CD8-positive, alpha-beta memory T cell (primary cell): Measurements from ENCODE around the gene STN1. TPM values are rescaled to one million over a fixed set of nuclear protein-coding genes. Genes with fewer than 3 reads are reported as not detected.

Source experiments
- CTCF ChIA-PET: fragments of 350-600 bp; sonication (Branson Sonifier 250); formaldehyde crosslinking; loops from one replicate; lab custom pipeline; 2021; ENCODE audit warnings: antibody characterized with exemption; lab: Charles Lee
- POLR2A ChIA-PET: fragments of 350-600 bp; sonication (Branson Sonifier 250); formaldehyde crosslinking; loops from one replicate; lab custom pipeline; 2021; ENCODE audit warnings: antibody characterized with exemption; lab: Charles Lee
- DNase-seq, 5 donors: peaks; one replicate each; pipeline versions ENCODE4 v3.0.0 to v3.0.0-alpha.2; 2020 to 2022; ENCODE audit warnings: mixed read lengths in 1 of 5
- H3K27ac ChIP-seq: one replicate; pipeline ENCODE4 v1.7.0; 2013; ENCODE audit warnings: low read depth, mild to moderate bottlenecking, low read length, moderate library complexity
- H3K27me3 ChIP-seq: 2 replicates; pipeline ENCODE4 v1.7.0; 2013; ENCODE audit warnings: low read length, mild to moderate bottlenecking; ENCODE audit not compliant: insufficient read depth, poor library complexity, severe bottlenecking
- H3K36me3 ChIP-seq: 2 replicates; pipeline ENCODE4 v1.7.0; 2013; ENCODE audit warnings: mild to moderate bottlenecking, low read length, moderate library complexity; ENCODE audit not compliant: insufficient read depth
- H3K4me1 ChIP-seq: 2 replicates; pipeline ENCODE4 v1.7.0; 2013; ENCODE audit warnings: mild to moderate bottlenecking, low read length, moderate library complexity; ENCODE audit not compliant: insufficient read depth
- H3K4me3 ChIP-seq: 2 replicates; pipeline ENCODE4 v1.7.0; 2013; ENCODE audit warnings: mild to moderate bottlenecking, low read length
- H3K9me3 ChIP-seq: 2 replicates; pipeline ENCODE4 v1.7.0; 2013; ENCODE audit warnings: mild to moderate bottlenecking, low read length
- H3K27ac Mint-ChIP-seq, 8 donors: one replicate each; pipeline ENCODE4 v1.8.0; 2020 to 2021; ENCODE audit warnings: mixed read lengths in 8 of 8, mild to moderate bottlenecking in 6 of 8, inconsistent platforms in 3 of 8, moderate library complexity in 3 of 8
- H3K27me3 Mint-ChIP-seq, 2 donors: one replicate each; pipeline ENCODE4 v1.8.0; 2020 to 2021; ENCODE audit warnings: mixed read lengths in 2 of 2, mild to moderate bottlenecking in 1 of 2, moderate library complexity in 1 of 2
- H3K36me3 Mint-ChIP-seq, 3 donors: one replicate each; pipeline ENCODE4 v1.8.0; 2020 to 2021; ENCODE audit warnings: mixed read lengths in 3 of 3, inconsistent platforms in 1 of 3, mild to moderate bottlenecking in 1 of 3
- H3K4me1 Mint-ChIP-seq, 3 donors: one replicate each; pipeline ENCODE4 v1.8.0; 2020 to 2021; ENCODE audit warnings: mixed read lengths in 3 of 3, inconsistent platforms in 1 of 3, mild to moderate bottlenecking in 1 of 3
- H3K4me3 Mint-ChIP-seq, 7 donors: one replicate each; pipeline ENCODE4 v1.8.0; 2020 to 2021; ENCODE audit warnings: mixed read lengths in 7 of 7, mild to moderate bottlenecking in 6 of 7, moderate library complexity in 4 of 7, inconsistent platforms in 2 of 7
- H3K9me3 Mint-ChIP-seq, 5 donors: one replicate each; pipeline ENCODE4 v1.8.0; 2020 to 2022; ENCODE audit warnings: mixed read lengths in 5 of 5, mild to moderate bottlenecking in 3 of 5, moderate library complexity in 2 of 5, inconsistent platforms in 1 of 5
- polyA plus RNA-seq: library from polyadenylated mRNA; unstranded; fragments of 300-500 nt; fragmentation: Illumina TruSeq; gene quantifications from one replicate; pipeline ENCODE4 v1.2.3, GENCODE V29; 2021
- total RNA-seq, 2 experiments: library from RNA; stranded (reverse); gene quantifications; one replicate each; pipeline ENCODE4 v1.2.3, GENCODE V29; 2021

The STN1 gene
- total and polyA plus RNA-seq, 3 experiments from 2014 or later = 23.6 to 101 (median 24.5) TPM

DNA sequence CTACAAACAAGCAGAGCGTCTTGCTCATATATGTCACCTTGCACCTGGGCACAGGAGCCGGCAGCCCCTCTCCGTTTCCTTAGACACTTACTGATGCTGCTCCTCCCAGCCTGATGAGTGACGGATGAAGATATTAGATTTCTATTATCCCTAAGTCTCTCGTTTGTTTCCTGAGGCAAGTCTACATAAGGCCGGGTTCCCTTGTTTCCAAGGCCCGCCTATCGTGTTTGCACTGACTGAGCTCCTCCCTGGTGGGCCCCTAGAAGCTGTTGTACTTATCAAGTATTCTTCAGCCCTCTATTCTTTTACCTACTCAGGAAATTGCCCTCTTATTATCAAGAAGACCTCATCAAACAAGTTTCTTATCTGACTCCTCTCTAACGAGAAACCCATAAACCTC is 81.1 kb downstream of the STN1 start:
- Mint-ChIP-seq H3K27ac (peak overlapping the region in 1 of 8 donors; percentile 64), H3K4me1 (no peaks in the 10 kb centered on the region), H3K27me3 (peaks cover 5% of the 10 kb centered on the region in 2 donors), H3K9me3 (peaks cover 4 to 13% (median 8%) of the 10 kb centered on the region in 5 donors), H3K4me3 (no peak overlapping the region), H3K36me3 (peaks cover 0 to 12% (median 0%) of the 10 kb centered on the region in 3 donors)
- DNase-seq = no peak
- H3K4me3 ChIP-seq = no peak overlapping the region
- ChIA-PET CTCF (no interaction called here), POLR2A (no interaction called here)
- no peaks in the 10 kb centered on the region for H3K36me3 ChIP-seq
- H3K9me3 ChIP-seq = no peaks in the 10 kb centered on the region
- H3K27ac ChIP-seq = no peak overlapping the region
- H3K27me3 ChIP-seq = no peaks in the 10 kb centered on the region
- no peaks in the 10 kb centered on the region for H3K4me1 ChIP-seq

DNA sequence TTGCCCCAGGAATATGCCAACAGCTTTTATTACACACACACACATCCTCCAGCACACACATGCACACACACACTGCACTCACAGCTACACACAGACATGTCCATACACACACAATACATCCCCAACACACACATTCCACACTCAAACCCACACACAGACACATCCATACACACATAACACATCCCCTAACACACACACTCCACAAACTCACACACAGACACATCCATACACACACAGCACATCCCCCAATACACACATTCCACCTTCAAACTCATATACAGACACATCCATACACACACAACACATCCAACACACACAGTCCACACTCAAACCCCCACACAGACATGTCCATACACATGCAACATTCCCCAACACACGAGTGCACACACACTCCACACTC is 81.7 kb downstream of the STN1 start:
- Mint-ChIP-seq H3K36me3 (peaks cover 0 to 14% (median 0%) of the 10 kb centered on the region in 3 donors), H3K9me3 (peaks cover 4 to 14% (median 9%) of the 10 kb centered on the region in 5 donors), H3K4me3 (no peak overlapping the region), H3K27me3 (peaks cover 5% of the 10 kb centered on the region in 2 donors), H3K4me1 (no peaks in the 10 kb centered on the region), H3K27ac (no peak overlapping the region)
- Histone ChIP-seq H3K4me3 (no peak overlapping the region), H3K27ac (no peak overlapping the region), H3K4me1 (no peaks in the 10 kb centered on the region), H3K36me3 (no peaks in the 10 kb centered on the region), H3K9me3 (no peaks in the 10 kb centered on the region), H3K27me3 (no peaks in the 10 kb centered on the region)
- ChIA-PET CTCF (no interaction called here), POLR2A (no interaction called here)
- DNase-seq = no peak

- H3K4me1 ChIP-seq = no peaks in the 10 kb centered on the region
- peaks cover 0 to 4% of the 10 kb centered on the region in 2 donors for H3K27me3 Mint-ChIP-seq
- no peak for DNase-seq
- no peaks in the 10 kb centered on the region for H3K27me3 ChIP-seq
- no peaks in the 10 kb centered on the region for H3K9me3 ChIP-seq
- peaks cover 4 to 14% (median 9%) of the 10 kb centered on the region in 5 donors for H3K9me3 Mint-ChIP-seq
- peak overlapping the region in 2 of 8 donors; percentile 28 to 44 for H3K27ac Mint-ChIP-seq
- no peak overlapping the region for H3K4me3 Mint-ChIP-seq
- POLR2A ChIA-PET = interaction anchor here (0.7 kb wide), 1 partner anchor 113 kb away, joined by 5 read pairs; no protein-coding TSS in a partner anchor
- no peaks in the 10 kb centered on the region for H3K36me3 ChIP-seq
- no peak overlapping the region for H3K27ac ChIP-seq
- H3K4me1 Mint-ChIP-seq = no peaks in the 10 kb centered on the region
- H3K36me3 Mint-ChIP-seq = peaks cover 0 to 14% (median 0%) of the 10 kb centered on the region in 3 donors
- CTCF ChIA-PET = no interaction called here
- H3K4me3 ChIP-seq = no peak overlapping the region
Observed at GRCh38 chr10:103835096-103836050, 82.6 kb downstream of the STN1 start.

GRCh38 chr10:103834436-103835095 is 83.4 kb downstream of the STN1 start:
- Histone ChIP-seq H3K4me3 (no peak overlapping the region), H3K9me3 (no peaks in the 10 kb centered on the region), H3K27me3 (no peaks in the 10 kb centered on the region), H3K27ac (no peak overlapping the region), H3K4me1 (no peaks in the 10 kb centered on the region), H3K36me3 (no peaks in the 10 kb centered on the region)
- Mint-ChIP-seq H3K9me3 (peaks cover 4 to 14% (median 9%) of the 10 kb centered on the region in 5 donors), H3K36me3 (peaks cover 0 to 14% (median 0%) of the 10 kb centered on the region in 3 donors), H3K27ac (peak overlapping the region in 1 of 8 donors; percentile 15), H3K4me1 (no peaks in the 10 kb centered on the region), H3K4me3 (no peak overlapping the region), H3K27me3 (peaks cover 0 to 2% of the 10 kb centered on the region in 2 donors)
- ChIA-PET POLR2A (interaction anchor here (0.7 kb wide), 1 partner anchor 112 kb away, joined by 5 read pairs; no protein-coding TSS in a partner anchor), CTCF (no interaction called here)
- no peak for DNase-seq

- H3K36me3 ChIP-seq = no peaks in the 10 kb centered on the region
- H3K27me3 ChIP-seq = no peaks in the 10 kb centered on the region
- H3K4me1 Mint-ChIP-seq = no peaks in the 10 kb centered on the region
- H3K27ac ChIP-seq = no peak overlapping the region
- no peak for DNase-seq
- H3K4me3 ChIP-seq = no peak overlapping the region
- peaks cover 4 to 14% (median 9%) of the 10 kb centered on the region in 5 donors for H3K9me3 Mint-ChIP-seq
- no peaks in the 10 kb centered on the region for H3K9me3 ChIP-seq
- POLR2A ChIA-PET = no interaction called here
- peaks cover 0 to 14% (median 2%) of the 10 kb centered on the region in 3 donors for H3K36me3 Mint-ChIP-seq
- H3K4me3 Mint-ChIP-seq = no peak overlapping the region
- H3K27me3 Mint-ChIP-seq = peaks cover 0 to 1% of the 10 kb centered on the region in 2 donors
- peak overlapping the region in 1 of 8 donors; percentile 15 for H3K27ac Mint-ChIP-seq
- CTCF ChIA-PET = no interaction called here
- no peaks in the 10 kb centered on the region for H3K4me1 ChIP-seq
Observed at GRCh38 chr10:103833731-103834365, 84.1 kb downstream of the STN1 start.

DNA sequence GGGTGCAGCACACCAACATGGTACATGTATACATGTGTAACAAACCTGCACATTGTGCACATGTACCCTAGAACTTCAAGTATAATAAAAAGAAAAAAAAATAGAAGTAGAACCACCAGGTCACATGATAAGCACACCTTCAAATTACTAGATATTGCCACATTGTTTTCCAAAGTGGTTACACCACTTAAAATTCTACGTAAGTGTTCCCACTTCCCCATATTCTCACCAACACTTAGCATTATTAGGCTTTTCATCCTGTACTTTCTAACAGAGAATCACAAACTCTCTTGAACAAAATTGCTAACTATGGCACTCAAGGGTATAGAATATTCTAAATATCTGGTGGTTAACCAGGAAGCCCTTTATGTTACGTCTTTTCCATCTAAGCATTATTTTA is 85.2 kb downstream of the STN1 start:
- H3K27ac ChIP-seq = no peak overlapping the region
- no peak overlapping the region for H3K4me3 Mint-ChIP-seq
- no peaks in the 10 kb centered on the region for H3K36me3 ChIP-seq
- no peaks in the 10 kb centered on the region for H3K4me1 Mint-ChIP-seq
- H3K4me3 ChIP-seq = no peak overlapping the region
- no peak for DNase-seq
- POLR2A ChIA-PET = no interaction called here
- no peaks in the 10 kb centered on the region for H3K27me3 ChIP-seq
- CTCF ChIA-PET = no interaction called here
- H3K27ac Mint-ChIP-seq = no peak overlapping the region
- H3K9me3 Mint-ChIP-seq = peaks cover 4 to 14% (median 9%) of the 10 kb centered on the region in 5 donors
- H3K9me3 ChIP-seq = no peaks in the 10 kb centered on the region
- peaks cover 0 to 1% of the 10 kb centered on the region in 2 donors for H3K27me3 Mint-ChIP-seq
- no peaks in the 10 kb centered on the region for H3K4me1 ChIP-seq
- H3K36me3 Mint-ChIP-seq = peaks cover 0 to 14% (median 4%) of the 10 kb centered on the region in 3 donors
